Astrocyte (in vitro differentiated cells and primary cell): ENCODE measurements around the gene VSX1.

ENCODE experiments used
- EZH2 ChIP-seq: IDR thresholded peaks from 2 replicates; pipeline ENCODE4 v1.6.1; 2012; ENCODE audit warnings: mild to moderate bottlenecking, low read length, inconsistent platforms; ENCODE audit not compliant: insufficient read depth
- TF ChIP-seq, protein P1 (sequence below): IDR thresholded peaks from 2 replicates; pipeline ENCODE4 v1.5.1; 2011; ENCODE audit warnings: low read depth, mild to moderate bottlenecking, inconsistent platforms, low read length, moderate library complexity; ENCODE audit not compliant: insufficient read depth

DNA sequence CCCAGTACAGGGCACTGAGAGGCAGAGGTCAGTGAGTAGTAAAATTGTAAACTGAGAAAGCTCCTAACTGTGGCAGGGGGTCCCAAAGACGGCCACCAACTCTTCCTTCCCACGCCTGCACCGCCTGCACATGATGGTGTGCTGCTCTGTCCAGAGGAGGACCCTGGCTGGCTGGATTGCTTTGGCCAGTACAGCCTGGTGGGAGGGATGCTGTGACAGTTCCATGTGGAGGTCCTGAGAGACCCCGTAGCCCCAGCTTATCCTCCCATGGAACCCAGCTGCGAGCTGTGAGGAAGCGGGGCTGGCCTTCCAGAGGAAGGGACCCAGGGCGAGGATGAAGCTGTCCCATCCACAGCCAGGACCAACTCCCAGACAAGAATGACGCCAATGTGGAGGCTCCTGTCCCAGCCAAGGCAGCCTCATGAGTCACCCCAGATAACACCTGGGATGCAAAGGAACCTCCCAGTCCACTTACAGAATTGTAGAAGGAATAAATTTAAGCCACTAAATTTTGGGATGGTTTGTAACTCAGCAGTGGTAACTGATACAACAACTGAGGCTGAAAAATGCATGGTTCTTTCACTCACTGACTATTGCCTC lies 22.0 kb downstream of the VSX1 start:
- TF ChIP-seq, protein P1, sequence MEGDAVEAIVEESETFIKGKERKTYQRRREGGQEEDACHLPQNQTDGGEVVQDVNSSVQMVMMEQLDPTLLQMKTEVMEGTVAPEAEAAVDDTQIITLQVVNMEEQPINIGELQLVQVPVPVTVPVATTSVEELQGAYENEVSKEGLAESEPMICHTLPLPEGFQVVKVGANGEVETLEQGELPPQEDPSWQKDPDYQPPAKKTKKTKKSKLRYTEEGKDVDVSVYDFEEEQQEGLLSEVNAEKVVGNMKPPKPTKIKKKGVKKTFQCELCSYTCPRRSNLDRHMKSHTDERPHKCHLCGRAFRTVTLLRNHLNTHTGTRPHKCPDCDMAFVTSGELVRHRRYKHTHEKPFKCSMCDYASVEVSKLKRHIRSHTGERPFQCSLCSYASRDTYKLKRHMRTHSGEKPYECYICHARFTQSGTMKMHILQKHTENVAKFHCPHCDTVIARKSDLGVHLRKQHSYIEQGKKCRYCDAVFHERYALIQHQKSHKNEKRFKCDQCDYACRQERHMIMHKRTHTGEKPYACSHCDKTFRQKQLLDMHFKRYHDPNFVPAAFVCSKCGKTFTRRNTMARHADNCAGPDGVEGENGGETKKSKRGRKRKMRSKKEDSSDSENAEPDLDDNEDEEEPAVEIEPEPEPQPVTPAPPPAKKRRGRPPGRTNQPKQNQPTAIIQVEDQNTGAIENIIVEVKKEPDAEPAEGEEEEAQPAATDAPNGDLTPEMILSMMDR, result no peak
- no peak for TF ChIP-seq EZH2
